ENCODE measurements around the gene KCNQ1. TPM values are rescaled to one million over a fixed set of nuclear protein-coding genes. Genes with fewer than 3 reads are reported as not detected.

KCNQ1 gene
- total and polyA plus RNA-seq, 9 of the 15 experiments (the other 6 are each of a cell fraction or from before 2014, with no cell fraction given), result 0.44 TPM; not detected in 8

DNA sequence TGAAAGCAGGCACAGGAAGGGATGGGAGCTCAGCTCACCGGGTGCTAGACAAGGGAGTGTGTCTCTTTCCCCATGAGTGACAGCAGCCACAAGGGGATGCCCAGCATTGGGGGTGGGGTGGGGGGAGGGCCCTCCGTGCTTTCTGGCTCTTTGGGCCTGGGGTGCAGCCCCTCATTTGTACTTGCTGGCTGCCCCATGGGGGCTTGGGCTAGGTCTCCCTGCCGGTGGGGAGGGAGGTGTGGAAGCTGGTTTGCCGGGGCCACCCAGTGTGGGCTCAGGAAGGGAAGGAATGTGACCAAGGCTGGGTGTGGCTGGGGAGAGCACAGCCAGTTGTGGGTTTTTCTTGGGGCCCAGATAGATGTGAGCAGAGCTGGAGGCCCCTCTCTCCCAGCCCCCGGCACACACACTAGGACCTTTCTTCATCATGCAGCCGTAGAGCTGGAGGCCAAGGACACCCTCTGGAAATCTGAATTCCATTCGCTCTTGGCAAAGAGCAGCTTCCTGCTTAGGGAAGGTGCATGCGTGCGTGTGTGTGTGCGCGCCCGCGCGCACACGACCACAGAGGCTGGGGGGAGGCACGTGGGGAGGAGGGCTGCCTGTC, 229.2 kb downstream of the KCNQ1 start:
- Histone ChIP-seq H3K9me1 (ENCODE audit: control insufficient read depth, insufficient read depth, low read length) (peaks cover 4% of the 10 kb centered on the region), H3K27ac (ENCODE audit: extremely low read depth, low read depth, low read length) (no peak overlapping the region), H3K9me3 (replicated peaks; ENCODE audit: control insufficient read depth, insufficient read depth, low read depth, low read length) (no peaks in the 10 kb centered on the region), H2AFZ (ENCODE audit: low read depth, low read length) (no peak overlapping the region), H3K4me1 (replicated peaks in 1 of 2; ENCODE audit: control insufficient read depth in 2 of 2, insufficient read depth in 2 of 2, low read length in 2 of 2) (peaks cover 0 to 8% of the 10 kb centered on the region in 2 experiments; a peak in 1 of 5 replicates), H3K36me3 (ENCODE audit: control insufficient read depth, insufficient read depth, low read length) (peaks cover 53% of the 10 kb centered on the region), H3K9ac (ENCODE audit: insufficient read depth in 1 of 2, low read depth in 2 of 2, low read length in 2 of 2) (no peak overlapping the region), H3K79me2 (ENCODE audit: control insufficient read depth, insufficient read depth, low read length) (peaks cover 43% of the 10 kb centered on the region), H3K4me3 (no peak overlapping the region), H3K4me2 (ENCODE audit: insufficient read depth, low read length) (no peak overlapping the region), H3K27me3 (ENCODE audit: control insufficient read depth in 2 of 2, insufficient read depth in 2 of 2, low read length in 2 of 2) (no peaks in the 10 kb centered on the region), H4K20me1 (replicated peaks; ENCODE audit: control insufficient read depth, insufficient read depth, low read length) (peaks cover 9% of the 10 kb centered on the region; the same call in 1 of the 2 replicates)
- TF ChIP-seq, protein P1, sequence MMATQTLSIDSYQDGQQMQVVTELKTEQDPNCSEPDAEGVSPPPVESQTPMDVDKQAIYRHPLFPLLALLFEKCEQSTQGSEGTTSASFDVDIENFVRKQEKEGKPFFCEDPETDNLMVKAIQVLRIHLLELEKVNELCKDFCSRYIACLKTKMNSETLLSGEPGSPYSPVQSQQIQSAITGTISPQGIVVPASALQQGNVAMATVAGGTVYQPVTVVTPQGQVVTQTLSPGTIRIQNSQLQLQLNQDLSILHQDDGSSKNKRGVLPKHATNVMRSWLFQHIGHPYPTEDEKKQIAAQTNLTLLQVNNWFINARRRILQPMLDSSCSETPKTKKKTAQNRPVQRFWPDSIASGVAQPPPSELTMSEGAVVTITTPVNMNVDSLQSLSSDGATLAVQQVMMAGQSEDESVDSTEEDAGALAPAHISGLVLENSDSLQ (IDR thresholded peaks at IDR 0.05), result 0 out of 2 replicates have a peak, but pooled peaks have one; percentile 11
- TF ChIP-seq, protein P2, sequence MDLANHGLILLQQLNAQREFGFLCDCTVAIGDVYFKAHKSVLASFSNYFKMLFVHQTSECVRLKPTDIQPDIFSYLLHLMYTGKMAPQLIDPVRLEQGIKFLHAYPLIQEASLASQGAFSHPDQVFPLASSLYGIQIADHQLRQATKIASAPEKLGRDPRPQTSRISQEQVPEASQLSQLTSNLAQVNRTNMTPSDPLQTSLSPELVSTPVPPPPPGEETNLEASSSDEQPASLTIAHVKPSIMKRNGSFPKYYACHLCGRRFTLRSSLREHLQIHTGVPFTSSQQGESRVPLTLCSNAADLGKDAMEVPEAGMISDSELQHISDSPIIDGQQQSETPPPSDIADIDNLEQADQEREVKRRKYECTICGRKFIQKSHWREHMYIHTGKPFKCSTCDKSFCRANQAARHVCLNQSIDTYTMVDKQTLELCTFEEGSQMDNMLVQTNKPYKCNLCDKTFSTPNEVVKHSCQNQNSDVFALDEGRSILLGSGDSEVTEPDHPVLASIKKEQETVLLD (IDR thresholded peaks at IDR 0.05), result no peak
- TF ChIP-seq POLR2G (IDR thresholded peaks at IDR 0.05; ENCODE audit: low read depth, low read length), result 0 out of 2 replicates have a peak, but pooled peaks have one; percentile 17
- DNase-seq (ENCODE audit: extremely low read depth in 1 of 4, low spot score in 3 of 4) (no peak), FAIRE-seq (no peak), ATAC-seq (no peak)
- in situ Hi-C loops (cut with MboI) (no loop called here), intact Hi-C loops (cut with micrococcal nuclease) (no loop called here)
- POLR2A ChIA-PET, result interaction anchor here (0.6 to 0.7 kb wide), 2 partner anchors 9 to 32 kb away, joined by 3 to 4 read pairs; no protein-coding TSS in a partner anchor
- BruUV-seq (replicated peaks), result no TSS peak
- CTCF ChIA-PET (ENCODE audit: low intra/inter-chr PET ratio), result no interaction called here
- WGBS (ENCODE audit: insufficient coverage, low coverage, missing lambda C conversion rate), result 84% methylated on average over 12 of the region's 16 CpGs
